Activated CD4-positive, alpha-beta T cell treated with anti-CD3 and anti-CD28 coated beads, Interleukin-2, amount 50 U/mL, for 48 hours (primary cell): ENCODE results near the gene TCF7L2.

Experiments used
- DNase-seq, 2 experiments: peaks; one replicate each; pipeline ENCODE4 v3.0.0-alpha.2; 2020

TCF7L2 gene

GRCh38 chr10:113187063-113187777 lies 237.2 kb downstream of the TCF7L2 start:
- no peak for DNase-seq

DNA sequence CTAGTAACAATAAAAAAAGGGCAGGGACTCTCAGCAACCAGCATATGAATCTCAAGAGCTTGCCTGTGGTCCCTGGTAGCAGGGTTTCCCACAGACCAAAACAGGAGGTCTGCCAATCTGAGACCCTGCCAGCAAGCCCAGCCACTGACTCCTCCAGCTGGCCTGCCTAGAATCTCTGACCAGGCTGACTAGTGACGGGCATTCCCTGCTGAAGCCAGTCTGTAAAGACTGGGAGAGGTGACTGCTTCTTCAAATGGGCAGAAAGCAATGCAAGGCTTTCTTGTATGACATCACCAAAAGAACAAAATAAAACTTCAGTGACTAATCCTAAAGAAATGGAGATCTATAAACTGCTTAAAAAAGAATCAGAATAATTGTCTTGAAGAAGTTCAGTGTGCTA lies 249.4 kb downstream of the TCF7L2 start:
- no peak for DNase-seq

DNA sequence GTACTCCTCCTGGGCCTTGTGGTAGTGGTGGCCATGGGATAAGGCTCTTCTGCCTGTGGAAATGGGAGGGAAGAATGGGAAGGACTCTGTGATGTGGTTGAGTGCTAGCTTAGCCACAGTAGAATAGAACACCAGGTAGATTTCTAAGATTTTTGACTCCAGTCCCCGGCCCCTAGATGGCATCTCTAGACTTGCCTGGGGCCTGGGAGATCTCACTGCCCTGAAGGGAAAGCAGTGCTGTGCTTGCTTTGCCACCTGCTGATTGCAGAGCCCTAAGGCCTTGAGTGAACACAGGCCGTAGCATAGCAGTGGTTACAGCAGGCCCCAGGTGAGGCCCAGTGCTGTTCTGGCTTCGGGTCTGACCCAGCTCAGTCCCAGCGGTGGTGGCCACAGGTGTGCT lies 252.0 kb downstream of the TCF7L2 start:
- DNase-seq, result no peak

DNA sequence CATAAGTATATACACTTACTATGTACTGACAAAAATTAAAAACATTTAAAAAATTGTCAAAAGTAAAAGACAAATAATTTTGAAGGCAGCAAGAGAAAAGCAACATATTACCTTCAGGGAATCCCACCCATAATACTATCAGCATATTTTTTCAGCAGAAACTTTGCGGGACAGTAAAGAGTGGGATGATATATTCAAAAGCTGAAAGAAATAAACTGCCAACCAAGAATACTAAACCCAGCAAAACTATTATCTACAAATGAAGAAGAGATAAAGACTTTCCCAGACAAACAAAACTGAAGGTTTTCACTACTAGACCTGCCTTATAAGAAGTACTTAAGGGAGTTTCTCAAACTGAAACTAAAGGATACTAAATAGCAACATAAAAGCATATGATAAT lies 257.9 kb downstream of the TCF7L2 start:
- no peak for DNase-seq

DNA sequence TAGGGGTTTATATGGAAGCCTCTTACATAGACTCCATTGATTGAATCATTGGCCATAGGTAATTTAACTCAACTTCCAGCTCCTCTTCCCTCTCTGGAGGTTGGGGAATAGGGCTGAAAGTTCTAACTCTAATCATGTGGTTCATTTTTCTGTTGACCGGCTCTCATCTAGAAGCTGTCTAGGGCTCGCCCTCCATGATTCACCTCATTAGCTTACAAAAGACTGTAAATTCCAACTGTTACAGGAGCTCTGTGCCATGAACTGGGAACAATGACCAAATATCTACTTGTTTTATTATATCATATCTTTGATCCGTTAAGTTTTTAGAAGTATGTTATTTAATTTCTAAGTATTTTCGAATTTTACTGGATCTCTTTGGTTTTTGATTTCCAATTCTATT lies 263.0 kb downstream of the TCF7L2 start:
- DNase-seq, result no peak

DNA sequence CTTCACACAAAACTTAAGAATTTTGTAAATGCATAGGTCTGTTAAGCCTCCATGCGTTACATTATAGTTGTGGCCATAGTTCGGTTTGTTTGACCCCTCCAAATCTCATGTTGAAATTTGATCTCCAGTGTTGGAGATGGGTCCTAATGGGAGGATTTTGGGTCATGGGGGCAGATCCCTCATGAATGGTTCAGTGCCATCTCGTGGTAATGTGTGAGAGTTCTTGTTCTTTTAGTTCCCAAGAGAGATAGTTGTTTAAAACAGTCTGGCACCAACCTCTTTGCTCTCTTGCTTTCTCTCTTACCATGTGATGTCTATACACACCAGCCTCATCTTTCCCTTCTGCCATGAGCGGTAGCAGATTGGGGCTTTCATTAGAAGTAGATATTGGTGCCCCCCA lies 264.3 kb downstream of the TCF7L2 start:
- DNase-seq, result no peak

DNA sequence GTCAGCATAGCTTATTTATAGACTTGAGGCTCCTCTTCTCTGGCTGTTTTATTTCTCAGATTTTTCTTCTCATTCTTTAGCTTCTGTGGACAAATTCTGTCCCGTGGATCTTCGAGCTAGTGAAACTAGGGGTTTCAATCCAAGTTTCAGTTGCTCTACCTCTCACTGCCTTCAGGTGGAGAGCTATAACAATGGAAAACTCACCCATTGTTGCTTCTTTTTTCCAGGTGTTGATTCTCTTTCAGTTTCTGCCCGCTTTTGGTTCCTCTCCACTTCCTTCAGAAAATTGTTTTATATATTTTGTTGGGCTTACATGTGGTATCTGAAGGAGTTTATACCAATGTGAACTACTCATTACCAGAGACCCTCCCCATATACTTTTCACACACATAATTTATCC lies 266.1 kb downstream of the TCF7L2 start:
- no peak for DNase-seq
